ENCODE results near the gene H2BK1.

Gene H2BK1

DNA sequence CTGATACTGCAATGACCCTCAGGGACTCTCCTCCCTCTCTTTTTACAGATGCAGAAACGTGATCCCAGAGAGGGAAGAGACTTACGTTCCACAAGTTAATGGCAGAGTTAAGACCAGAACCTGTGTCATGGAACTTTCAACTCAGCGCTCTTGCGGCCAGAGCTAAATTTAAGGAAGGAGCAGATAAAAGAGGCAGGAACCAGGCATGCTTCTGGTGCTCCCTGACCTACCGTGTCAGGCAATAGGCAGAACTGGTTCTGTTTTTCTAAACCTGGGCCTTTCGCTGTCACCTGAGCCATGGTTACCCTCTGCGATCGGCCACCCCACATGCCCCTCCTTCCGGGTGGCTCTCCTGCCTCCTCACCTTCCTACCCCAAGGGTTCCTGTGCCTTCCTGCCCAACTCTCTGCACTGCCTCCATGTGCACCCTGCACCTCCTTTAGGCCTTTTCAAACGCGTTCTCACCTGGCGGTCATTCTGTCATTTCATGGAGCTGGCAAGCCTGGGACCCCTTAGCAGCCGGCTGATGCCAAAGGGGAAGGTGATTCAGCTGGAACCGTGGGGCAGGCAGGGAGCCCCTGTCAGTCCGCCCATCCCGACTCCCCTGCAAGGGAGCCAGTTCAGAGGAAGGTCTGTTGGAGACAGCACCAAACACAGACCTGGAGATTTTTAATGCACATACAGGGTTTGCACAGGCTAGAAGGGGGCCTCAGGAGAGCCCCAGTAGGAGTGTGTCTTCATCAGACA, 35.1 kb downstream of the H2BK1 start:
- DNase-seq, result no peak

DNA sequence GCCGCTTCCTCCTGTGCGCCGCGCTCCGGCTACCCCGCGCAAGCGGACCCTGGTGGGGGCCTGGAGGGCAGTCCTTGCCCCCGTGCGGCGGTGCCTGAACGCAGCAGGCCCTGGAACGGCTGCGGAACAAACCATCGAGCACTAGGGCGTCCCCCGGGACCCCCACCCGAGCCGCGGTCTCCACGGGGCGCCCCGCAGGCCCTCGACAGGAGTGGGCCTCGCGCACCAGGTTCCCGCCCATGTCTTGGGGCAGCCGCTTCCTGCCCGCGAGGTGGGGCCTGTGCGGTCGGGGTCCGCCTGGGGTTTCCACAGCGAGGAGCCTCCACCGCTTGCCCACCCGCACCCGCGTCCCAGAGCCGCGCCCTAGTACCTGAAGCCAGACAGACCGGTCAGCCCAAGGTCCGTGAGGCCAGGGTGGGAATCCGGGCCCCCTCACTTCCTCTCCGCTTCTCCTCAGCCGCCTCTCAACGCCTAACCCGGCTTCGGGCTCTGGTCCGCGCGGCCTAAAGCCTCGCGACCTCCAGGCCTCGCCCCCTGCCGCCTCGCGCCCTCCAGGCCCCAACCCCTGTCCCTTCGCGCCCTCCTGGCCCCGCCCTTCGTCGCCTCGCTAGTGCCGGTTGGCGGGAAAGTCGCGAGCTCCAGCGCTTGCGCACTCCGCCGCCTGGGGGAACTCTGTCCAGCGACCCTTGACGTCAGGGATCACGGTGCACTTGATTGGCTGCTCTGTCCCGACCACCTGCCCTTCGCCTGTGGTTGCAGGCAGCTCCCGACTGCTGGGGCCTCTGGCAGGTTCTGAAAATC, 35.8 kb downstream of the H2BK1 start:
- DNase-seq, result no peak

DNA sequence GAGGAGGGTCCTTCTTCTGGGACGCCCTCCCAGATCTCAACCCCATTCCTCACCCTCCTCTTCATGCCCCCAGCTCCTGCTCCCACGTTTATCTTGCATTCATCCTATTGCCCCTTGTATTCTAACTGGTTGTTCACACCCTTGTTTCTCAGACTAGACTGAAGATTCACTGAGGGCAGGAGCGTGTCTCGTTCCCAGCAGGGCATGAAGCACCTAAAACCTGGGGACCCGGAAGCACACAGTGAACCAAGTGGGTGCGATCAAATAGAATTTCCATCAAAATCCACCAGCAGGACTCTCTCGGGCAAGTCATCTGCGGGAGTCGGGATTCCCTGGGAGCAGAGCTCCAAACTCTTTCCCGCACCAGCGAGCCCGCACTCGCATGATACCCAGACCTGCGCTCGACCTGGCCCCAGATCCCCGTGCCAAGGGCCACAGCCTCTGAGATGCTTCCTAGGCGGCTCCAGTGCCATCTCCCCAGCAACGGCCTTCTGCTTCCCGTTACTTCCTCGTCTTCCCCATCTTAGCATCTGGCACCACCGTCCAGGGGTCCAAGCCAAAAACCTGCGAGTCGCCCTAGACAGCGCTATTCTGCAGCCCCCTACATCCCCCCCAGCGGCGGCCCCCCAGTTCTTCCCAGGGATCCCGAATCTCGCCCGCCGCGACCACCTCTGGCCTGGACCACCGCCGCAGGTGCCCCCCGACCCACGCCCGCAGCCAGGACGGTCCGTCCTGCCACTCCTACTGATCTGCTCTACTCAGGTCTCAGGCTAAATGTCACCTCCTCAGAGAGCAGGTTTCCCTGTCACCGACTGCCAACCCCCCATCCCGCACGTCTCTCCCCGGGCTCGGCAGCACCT, 36.7 kb downstream of the H2BK1 start:
- no peak for DNase-seq

DNA sequence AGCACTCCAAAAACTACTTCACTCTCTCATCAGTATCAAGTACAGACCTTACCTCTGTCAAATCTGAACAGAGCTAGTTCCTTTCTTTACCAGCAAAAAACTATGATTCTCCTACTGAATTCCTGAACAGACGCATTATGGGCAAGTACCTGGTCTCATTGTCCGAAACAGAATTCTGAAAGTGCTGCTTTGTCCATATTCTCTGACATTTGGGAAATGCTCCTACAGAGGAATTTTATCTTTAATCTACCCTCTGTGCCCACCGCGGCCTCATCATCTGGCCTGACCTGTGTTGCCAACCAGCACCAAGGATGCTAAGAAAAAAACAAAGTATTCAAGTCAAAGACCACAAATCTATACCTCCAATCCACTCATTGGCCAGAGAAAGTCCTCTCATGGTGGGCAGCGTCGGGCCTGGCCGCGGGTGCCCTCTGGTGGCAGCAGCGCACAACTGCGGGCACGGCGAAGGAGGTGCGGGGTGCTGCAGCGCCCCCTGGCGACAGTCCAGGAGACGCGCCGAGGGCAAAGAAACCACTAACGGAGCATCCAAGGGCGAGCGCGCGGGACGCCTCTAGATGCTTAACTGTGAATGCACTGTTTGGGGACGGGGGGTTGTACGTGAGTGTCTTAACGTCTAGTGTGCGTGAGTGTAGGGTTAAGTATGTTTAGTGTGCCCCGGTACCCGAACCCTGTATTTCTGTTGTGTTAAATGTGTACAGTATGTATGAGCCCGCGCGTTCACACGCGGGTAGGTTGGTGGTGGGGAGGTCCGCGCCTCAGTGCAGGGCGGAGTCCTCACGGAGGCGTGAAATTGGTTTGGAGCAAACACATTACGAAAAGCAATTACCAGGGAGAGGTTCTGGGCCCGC, 37.8 kb downstream of the H2BK1 start:
- peak; percentile 44 to 74 for DNase-seq

DNA sequence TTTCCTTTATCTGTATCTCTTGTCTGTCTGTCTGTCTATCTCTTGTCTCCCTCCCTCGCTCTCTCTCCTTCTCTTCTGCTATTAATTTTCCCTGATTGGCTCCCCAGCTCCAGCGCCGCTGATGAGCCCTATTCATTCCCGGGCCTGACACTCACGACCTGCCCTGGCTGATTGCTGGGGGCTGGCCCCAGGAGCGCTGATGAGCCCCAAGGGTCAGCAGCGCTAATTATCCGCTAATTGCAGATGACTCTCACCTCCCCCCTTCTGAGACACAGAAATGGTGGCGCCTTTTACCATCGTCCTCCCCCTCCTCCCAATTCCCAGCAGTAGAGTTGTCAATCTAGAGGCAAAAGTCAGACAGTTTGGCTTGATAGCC, 41.5 kb downstream of the H2BK1 start:
- DNase-seq, result no peak

DNA sequence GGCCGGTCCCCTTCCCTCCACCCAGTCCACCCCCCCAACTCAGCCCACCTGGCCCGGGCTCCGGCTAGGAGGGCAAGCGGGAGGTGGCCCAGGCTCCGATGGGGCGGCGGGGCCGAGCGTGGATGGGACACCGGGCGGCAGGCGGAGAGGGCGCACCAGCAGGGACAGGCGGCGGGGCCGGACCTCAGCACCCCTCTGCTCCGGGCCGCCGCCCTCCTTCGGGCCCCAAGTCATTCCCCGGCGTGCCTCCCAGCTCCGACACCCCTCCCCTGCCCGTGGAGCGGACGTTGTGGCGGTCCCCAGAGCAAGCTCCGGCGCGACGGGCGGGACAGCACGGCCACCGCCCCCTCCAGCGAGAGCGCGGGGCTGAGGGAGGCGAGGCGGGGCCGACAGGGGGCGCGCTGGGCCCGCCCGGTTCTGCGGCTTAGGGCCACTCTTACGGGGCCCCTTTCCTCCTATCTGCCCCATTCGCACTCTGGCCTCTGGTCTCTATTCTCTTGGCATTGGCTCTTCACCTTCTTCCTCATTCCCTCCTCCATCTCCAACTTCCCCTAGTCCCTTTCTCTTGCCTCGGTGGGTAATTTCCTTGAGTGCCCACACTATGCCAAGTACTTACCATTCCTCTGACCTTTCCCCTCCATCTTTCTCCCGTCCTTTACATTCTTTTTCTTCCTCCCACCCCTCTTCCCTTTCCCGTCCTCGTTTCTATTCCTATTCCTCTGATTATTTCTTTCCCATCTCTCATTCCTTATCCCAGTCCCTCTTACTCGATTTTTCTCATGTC, 42.1 kb downstream of the H2BK1 start:
- DNase-seq, result peak; percentile 13 to 30

DNA sequence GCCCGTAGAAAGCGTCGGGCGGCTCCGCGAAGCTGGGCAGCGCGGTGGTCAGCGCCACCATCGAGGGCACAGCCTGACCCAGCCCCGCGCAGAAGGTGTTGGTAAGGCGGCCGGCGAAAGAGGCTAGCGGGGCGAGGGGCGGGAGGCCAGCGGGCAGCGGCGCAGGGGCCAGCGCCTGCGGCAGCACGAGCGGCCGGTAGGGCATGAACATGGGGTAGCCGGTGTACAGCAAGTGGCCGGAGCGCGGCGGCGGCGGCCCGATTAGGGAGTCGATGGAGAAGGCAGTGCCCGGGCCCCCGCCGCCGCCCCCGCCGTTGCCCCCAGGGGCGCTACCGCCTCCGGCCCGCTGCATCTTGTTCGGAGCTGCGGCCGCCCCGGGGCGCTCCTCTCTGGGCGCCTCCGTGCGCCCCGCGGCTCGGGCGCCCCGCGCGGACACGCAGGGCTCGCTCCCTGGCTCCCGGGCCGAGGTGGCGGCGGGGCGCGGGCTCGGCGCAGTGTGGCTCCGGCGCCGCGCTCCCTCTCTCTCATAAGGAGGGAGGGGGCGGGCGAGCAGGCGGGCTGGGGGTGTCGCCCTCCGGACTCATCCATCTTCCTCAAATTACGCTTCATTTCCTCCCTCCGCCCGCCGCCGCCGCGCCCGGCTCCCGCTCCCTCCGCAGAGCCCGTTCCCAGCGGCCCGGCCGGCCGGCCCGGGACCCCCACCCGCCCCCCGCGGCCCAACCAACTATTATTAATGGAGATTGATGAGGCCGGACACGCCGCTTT, 42.9 kb downstream of the H2BK1 start, which contains the start of gene GBX1:
GBX1 (minus strand) TSS at position 498 of the 765 bp plus-strand sequence; CDS start at position 352, 146 bp downstream.
- peak; percentile 15 to 23 for DNase-seq

DNA sequence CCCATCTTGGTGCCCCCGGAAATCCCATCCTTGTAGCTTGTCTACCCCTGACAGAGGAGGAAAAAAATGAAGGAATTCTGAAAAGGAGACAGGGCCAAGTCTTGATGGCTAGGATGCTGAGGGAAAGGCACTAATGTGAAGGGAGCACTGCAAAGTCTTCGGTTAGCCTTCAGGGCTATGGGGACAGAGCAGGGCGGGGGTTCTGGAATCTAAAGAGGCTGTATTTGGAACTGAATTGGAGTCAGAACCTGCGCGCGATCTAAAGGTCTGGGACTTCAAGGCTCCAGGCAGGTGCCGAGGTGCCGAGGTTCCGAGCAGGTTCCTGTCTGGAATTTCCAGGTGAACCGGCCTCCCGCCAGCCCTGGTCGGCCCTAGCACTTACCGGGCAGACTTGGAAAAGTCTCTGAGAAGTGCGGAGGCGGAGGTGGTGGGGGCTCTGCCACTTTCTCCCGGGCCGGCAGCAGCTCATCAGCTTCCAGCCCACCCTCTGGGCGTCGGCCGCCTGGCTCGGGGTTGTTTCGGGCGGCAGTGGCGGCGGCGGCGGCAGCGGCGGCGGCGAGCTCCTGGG, 43.6 kb downstream of the H2BK1 start:
- no peak for DNase-seq

DNA sequence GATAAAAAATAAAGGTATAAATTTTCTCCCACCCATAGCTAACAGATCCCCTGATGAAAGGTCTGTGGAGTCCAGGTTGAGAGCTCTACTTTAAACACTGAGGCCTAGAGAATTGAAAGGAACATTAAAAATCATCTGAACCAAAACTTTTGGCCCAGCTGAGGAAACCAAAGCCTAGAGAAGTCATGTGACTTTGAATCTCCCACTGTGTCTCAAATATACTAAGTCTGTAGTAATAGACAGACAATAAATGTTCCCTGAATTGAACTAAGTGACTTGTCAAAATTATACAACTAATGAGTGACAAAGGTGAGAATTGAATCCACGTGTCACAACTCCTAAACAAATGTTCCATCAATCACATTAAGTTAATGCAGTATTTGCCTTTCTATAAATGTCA, 48.5 kb downstream of the H2BK1 start:
- DNase-seq, result no peak
